ENCODE measurements around the gene OR4K13.

OR4K13 gene

GRCh38 chr14:20035938-20036337, at the start of gene OR4K13:
Gene OR4K13, minus strand, starts transcription at chr14:20036038. Its CDS starts 1,280 bp downstream, at chr14:20034758.
- DNase-seq = no peak

- DNase-seq = no peak
These were observed 23.9 kb upstream of the OR4K13 start, which contains the start of gene OR4L1 for GRCh38 chr14:20059745-20060144. Gene OR4L1, plus strand, starts transcription at chr14:20060045. Its CDS starts 0 bp downstream, at chr14:20060045.

DNA sequence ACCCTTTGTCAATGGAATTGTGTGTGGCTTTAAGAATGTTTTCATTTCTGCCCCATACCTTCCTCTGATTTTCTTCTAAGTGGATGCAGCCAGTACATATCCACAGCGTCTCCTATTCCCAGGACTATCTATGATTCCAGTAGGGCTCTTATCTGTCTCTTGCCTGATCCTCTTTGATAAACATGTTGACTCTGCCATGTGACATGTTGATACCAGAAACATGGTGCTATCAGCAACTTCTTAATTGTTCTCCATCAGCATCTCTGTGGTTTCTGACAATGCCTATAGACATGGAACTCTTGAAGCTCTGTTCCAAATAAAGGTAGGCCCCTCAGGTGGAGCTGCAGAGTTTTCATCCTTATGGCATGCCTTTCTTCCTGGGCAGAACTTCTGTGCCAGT, 12.4 kb upstream of the OR4K13 start:
- no peak for DNase-seq

GRCh38 chr14:20044243-20044642, 8.4 kb upstream of the OR4K13 start:
- no peak for DNase-seq

GRCh38 chr14:20035449-20035848, 389 bp downstream of the OR4K13 start:
- DNase-seq = no peak

GRCh38 chr14:20031058-20031457, 4.8 kb downstream of the OR4K13 start:
- DNase-seq = no peak

DNA sequence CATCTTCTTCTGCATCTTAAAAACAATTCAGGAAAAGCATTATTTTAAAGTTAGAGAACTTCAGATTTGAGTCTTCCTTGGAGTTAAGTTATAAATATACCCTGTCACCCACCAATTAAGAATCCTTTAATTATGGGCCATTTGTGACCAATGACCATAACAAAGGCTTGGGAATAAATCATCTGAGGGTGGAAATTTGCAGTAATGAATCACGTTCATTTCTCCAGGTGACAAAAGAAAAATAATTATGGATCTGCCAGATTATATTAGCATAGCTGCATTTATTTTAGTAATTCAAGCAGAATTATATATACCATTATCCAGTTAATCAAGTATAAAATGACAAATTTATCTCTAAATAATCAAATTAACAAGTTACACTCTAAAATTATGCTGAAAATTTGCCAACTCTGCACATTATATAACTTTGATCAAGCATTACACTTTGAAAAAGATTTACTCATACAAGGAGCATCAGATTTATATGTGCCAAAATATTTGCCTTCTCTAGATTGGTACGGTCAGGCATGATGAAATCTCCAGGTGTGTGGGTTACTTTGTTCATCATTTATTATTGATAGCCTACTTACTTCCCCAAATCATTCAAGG, 16.5 kb downstream of the OR4K13 start, which contains the start of gene OR4K14:
Gene OR4K14 (minus strand): TSS at position 51 of the 609 bp plus-strand sequence. CDS start 4,114 bp downstream, outside the sequence.
- no peak for DNase-seq

GRCh38 chr14:20008156-20008555, 27.7 kb downstream of the OR4K13 start:
- DNase-seq = no peak

DNA sequence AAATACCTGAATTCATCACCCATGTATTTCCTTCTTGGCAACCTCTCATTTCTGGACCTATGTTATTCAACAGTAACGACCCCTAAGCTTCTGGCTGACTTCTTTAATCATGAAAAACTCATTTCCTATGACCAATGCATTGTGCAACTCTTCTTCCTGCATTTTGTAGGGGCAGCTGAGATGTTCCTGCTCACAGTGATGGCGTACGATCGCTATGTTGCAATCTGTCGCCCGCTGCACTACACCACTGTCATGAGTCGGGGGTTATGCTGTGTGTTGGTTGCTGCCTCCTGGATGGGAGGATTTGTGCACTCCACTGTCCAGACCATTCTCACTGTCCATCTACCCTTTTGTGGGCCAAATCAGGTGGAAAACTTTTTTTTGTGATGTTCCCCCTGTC, 33.5 kb downstream of the OR4K13 start:
- no peak for DNase-seq

- DNase-seq = no peak
These were observed 34.0 kb downstream of the OR4K13 start, which contains the start of gene OR4Q2 for GRCh38 chr14:20001863-20002262. Gene OR4Q2, plus strand, starts transcription at chr14:20002163.

GRCh38 chr14:19993438-19993837, 42.4 kb downstream of the OR4K13 start:
- no peak for DNase-seq

Data from stimulated activated CD4-positive, alpha-beta T cell treated with anti-CD3 and anti-CD28 coated beads, Interleukin-4, amount 100 ng/mL, for 1 hour (primary cell).